NCI-H1105 (cell line): ENCODE results near the gene NPY4R.
"Not testable (repeated sequence)": the region's sequence is repeated elsewhere in the genome, so short reads cannot be mapped to it uniquely, and the experiment has no call there.

ENCODE experiments used
- DNase-seq: peaks from one replicate; lab custom pipeline; 2025; lab: John Stamatoyannopoulos, UW

Gene NPY4R

DNA sequence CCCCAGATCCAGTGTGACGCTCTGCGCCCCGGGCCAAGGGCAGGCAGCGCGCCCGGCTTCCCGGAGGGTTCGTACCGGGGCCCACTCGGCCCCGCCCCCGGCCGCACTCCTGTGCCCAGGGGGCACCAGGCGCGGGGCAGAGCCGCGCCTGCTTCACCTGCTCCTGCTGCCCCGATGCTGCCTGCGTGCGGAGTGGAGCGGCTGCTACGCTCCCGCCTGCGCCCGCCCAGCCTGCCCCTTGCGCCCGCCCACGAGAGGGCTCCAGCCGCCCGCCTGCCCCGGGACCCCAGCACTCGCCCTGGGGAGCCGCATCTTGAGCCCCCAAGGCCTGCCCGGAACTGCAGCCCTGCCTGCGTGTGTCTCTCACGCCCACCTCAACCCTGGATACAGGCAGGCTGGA lies at the start of gene NPY4R:
NPY4R (minus strand) TSS at position 194 of the 400 bp plus-strand sequence. CDS start 3,323 bp downstream, outside the sequence.
- DNase-seq = not testable (repeated sequence)

DNA sequence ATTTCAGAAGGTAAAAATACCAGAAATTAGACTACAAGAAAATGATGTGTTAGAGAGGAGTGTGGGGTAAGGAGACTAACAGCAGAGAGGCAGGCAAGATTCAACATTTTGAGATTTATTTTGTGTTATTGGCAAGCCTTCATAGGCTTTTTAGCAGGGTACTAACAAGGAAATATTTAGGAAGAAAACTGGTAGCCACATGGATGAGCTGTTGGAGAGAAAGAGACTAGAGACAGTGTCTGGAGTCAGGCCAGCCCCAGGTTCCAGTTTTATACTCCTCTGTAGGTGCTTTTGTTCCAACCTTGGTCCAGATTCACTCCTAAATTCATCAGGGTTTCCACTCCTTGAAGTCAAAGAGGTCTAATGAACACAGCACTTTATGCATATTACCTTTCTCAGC lies 49.6 kb upstream of the NPY4R start:
- no peak for DNase-seq

- no peak for DNase-seq
Observed at GRCh38 chr10:46514899-46515298, 49.1 kb upstream of the NPY4R start.

DNA sequence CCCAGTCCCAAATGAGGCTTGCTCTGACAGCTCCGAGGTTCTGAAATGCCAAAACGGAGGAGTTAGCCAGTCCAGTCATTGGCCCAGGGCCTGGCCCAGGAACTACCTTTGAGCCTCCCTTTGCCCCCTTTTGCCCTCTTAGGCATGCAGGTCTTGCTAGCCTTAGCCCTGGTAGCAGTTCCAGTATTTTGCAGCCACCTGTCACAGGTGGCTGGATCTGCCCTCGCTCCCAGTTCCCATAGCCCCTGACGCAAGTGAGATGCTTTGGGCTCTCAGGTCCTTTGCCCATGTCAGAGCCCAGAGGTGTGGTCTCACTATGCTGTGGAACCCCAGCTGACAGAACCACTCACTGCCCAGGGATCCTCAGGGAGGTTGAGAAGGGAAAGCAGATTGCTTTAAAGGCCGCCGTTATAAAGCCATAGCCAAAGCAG lies 48.7 kb upstream of the NPY4R start:
- no peak for DNase-seq

DNA sequence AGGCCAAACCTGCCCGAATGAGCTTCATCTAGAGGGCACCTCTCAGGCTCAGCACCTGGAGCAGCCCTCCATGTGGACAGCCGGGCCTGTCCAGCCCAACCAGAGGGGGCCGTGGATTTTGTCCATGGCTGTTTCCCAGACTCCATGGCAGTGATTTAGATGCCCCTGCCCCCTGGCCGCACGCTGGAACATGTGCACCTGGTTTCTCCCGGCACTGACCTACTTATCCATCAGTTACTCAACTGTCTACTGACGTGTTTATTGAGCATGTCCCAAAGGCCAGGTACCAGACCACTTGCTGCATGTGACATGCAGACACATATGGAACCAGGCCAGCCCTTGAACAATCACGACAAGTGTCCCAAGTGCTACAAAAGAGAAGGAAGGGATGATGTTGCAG lies 47.6 kb upstream of the NPY4R start:
- DNase-seq = not testable (repeated sequence)

- DNase-seq = not testable (repeated sequence)
Observed at GRCh38 chr10:46512725-46513124, 47.0 kb upstream of the NPY4R start.

GRCh38 chr10:46512002-46512401 lies 46.2 kb upstream of the NPY4R start:
- not testable (repeated sequence) for DNase-seq

GRCh38 chr10:46499990-46500389 lies 34.2 kb upstream of the NPY4R start:
- not testable (repeated sequence) for DNase-seq

DNA sequence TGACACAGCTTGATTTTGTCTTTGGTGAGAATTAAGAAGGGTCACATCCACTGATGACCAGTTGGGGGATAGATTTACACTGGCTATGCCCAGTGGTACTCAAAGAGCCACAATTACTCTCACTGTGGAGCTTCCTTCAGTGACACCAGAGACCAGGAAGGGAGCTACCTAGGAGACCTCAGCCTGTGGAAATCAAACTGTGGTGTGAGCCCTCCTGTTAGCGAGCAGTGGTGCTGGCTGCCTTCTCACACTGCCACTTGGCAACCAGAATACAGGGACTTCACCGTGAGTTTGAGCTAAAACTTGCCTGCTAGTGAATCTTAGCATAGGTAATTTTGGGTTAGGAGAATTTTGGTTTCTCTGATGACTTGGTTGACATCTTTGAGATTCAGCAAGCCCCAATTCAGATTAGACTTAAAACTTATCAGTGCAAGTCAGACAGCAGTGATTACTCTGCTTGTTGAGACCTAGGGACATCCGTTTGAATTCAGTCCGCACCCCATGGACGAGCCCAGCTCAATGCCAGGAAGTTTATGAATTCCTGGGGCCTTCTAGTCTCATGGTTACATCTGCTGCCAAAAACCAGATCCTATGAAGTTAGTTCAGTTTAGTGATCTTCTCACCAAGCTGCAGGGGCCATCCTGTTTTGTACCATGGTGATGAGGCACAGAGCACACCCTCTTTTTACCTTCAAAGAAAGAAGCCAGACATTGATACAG lies 33.4 kb upstream of the NPY4R start:
- DNase-seq = not testable (repeated sequence)

GRCh38 chr10:46497878-46498277 lies 32.1 kb upstream of the NPY4R start:
- not testable (repeated sequence) for DNase-seq

- not testable (repeated sequence) for DNase-seq
Observed at GRCh38 chr10:46497401-46497800, 31.6 kb upstream of the NPY4R start.

DNA sequence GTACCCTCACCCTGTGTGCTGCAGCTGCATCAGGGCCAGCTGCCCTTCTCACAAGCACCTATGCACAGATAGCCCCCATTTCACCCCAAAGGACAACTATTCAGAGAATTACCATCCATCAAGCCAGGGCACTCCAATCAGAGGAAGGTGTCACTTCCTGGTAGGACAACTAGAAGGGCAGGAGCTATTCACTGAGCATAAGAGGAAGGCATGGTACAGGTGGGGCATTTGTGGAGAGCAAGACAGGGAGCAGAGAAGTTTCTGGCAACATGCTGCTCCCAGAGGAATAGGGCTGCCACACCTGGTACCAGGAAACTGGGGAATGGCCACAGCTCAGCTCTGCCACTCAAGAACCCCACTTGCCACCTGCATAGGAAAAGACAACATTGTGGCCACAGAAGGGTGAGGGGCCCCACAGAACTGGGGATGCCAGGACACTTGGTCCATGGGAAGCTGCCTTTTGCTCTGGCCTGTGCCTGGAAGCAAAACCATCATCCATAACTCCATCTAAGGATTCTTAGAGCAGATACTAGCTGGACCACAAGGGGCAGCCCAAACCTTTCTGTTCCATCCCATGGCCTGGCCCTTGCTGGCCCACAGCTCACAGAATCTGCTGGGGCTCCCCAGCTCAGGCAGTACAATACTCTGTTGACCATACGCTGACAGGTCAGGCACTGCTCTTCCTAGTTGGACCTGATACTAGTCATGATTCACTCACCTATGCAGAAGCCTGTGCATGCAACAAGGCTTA lies 25.8 kb upstream of the NPY4R start:
- not testable (repeated sequence) for DNase-seq

GRCh38 chr10:46490285-46490684 lies 24.5 kb upstream of the NPY4R start:
- not testable (repeated sequence) for DNase-seq

DNA sequence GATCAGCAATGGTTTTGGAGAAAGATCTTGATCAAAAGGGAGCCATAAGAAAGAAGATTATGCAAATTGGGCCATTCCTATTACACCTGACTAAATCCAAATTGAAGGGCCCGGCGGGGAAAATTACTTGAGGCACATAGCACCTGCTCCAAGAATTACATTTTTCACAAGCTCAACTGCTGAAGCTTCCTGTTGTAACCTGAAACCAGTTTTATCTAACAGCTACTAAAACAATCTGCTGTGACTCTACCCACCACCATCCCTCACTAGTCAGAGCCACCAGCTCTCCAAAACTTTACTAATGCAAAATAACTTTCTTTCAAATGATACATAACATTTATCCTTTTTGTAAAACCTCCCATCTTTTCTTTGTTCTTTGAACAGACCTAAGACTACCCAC lies 20.7 kb upstream of the NPY4R start:
- DNase-seq = not testable (repeated sequence)

DNA sequence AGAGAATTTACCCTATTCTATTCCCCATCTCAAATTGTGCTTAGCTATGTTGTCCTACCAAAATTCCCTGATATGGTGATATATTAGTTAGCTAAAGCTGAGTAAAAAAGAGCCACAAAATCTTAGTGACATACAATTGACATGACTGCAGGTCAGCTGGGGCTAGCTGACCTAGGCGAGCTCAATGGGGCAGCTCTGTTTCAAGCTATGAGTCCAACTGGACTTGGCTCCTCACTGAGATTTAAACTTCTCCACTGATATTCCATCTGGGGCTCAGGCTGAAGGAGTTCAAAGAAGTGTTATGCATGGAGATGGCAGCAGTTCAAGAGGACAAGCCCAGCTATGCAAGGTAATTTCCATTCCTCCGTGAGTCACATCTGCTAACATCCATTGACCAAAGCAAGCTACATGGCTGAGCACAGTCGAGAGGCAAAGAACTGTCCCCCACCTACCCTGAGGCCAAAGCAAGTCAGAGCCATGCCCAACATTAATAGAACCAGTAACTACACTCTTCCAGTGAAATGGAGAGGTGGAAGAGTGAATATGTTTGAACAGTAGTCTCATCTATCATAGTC lies 9.1 kb upstream of the NPY4R start:
- not testable (repeated sequence) for DNase-seq

- not testable (repeated sequence) for DNase-seq
Observed at GRCh38 chr10:46473758-46474157, 8.0 kb upstream of the NPY4R start.

- DNase-seq = not testable (repeated sequence)
Observed at GRCh38 chr10:46470134-46470533, 4.4 kb upstream of the NPY4R start.

DNA sequence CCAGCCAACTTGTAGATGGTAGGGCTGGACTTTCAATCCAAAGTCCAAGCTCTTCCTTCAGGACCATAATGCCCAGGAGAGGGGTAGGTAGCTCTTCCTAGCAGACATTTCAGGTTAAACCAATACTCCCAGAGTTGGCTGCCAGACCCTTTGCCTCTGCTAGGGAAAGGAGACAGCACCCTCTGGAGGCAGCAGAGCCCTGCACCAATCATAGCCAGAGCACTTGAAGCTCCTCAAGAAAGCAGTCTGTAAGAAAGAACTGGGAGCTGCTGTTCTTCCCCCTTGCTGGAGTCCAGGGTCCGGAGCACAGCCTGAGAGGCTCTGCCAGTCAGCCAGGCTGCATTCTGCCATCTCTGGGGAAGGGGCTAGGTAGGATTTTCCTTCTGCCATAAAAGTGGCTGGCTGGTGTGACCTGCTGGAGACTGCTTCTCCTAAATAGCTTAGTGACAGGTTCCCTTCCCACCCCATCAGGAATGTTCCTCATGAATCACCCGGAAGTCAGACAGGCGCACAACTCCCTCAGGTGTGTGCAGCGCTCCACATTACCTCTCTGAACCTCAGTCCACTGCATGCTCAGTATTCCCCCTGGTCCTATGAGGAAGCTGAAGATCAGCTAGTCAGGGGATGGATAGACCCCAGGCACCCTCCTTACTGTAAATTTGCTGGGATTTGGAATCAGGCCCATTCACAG lies 2.5 kb upstream of the NPY4R start:
- DNase-seq = not testable (repeated sequence)

GRCh38 chr10:46463608-46464007 lies 2.1 kb downstream of the NPY4R start:
- not testable (repeated sequence) for DNase-seq

- not testable (repeated sequence) for DNase-seq
Observed at GRCh38 chr10:46462276-46462675, 3.5 kb downstream of the NPY4R start.

GRCh38 chr10:46459579-46459978 lies 6.2 kb downstream of the NPY4R start:
- not testable (repeated sequence) for DNase-seq

DNA sequence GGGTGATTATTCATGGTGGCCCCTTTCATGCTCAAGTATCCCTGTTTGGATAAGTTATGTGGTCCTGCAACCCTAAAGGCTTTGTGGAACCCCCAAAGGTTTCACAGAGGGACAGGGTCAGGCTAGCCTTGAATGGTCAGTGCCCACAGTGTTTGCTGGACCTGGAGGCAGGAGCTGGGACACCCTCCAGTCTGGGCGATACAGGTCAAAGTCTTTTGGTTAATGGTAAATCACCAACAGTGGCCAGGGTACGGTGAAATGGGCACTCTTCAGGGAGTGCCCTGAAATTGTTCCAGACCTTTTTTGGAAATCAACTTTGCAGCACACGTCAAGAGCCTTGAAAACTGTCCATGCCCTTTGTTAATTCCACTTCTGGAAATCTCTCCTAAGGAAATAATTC lies 8.7 kb downstream of the NPY4R start:
- not testable (repeated sequence) for DNase-seq
